ENCODE results near the gene ZNF213.

The ZNF213 gene, protein sequence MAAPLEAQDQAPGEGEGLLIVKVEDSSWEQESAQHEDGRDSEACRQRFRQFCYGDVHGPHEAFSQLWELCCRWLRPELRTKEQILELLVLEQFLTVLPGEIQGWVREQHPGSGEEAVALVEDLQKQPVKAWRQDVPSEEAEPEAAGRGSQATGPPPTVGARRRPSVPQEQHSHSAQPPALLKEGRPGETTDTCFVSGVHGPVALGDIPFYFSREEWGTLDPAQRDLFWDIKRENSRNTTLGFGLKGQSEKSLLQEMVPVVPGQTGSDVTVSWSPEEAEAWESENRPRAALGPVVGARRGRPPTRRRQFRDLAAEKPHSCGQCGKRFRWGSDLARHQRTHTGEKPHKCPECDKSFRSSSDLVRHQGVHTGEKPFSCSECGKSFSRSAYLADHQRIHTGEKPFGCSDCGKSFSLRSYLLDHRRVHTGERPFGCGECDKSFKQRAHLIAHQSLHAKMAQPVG

DNA sequence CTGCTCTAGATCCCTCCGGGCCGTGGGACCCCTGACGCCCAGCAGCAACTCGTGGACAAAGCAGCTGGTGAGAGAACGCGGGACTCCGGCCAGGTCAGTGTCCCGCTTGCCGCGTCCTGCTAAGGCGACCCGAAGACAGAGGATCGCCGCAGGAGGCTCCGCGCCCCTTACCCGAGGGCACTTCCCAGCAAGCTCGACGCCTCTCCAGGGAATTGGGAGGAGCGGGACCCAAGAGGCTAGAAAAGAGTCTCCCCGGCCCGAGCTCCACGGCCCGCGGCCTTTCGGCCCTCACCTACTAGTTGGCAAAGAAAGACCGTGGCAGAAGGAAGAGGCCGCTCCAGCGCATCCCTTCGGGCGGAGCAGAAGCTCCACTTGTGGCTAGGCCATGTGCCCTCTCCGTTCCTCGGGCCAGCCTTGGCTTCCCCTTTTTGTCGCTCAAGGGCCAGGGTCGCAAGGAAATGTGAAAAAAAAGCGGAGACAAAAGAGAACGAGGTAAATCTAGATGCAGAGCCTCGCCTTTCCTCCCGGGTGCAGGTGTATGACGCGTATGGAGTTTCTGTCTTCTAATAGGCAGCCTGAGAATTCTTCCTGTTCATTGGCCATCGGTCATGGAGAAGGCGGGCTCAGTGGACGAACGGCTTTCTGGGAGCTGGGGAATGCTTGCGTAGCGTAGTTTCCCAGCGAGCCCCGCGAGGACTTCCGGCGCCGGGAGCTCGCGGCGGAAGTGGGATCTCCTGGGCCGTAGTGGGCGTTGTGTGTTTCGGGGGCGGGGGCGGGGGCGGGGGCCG is at the start of gene ZNF213:
Gene ZNF213, plus strand, starts transcription at position 692 of the 788 bp plus-strand sequence. CDS start 2,252 bp downstream, outside the sequence.
- peak; percentile 94 for DNase-seq (ENCODE audit: low spot score)

DNA sequence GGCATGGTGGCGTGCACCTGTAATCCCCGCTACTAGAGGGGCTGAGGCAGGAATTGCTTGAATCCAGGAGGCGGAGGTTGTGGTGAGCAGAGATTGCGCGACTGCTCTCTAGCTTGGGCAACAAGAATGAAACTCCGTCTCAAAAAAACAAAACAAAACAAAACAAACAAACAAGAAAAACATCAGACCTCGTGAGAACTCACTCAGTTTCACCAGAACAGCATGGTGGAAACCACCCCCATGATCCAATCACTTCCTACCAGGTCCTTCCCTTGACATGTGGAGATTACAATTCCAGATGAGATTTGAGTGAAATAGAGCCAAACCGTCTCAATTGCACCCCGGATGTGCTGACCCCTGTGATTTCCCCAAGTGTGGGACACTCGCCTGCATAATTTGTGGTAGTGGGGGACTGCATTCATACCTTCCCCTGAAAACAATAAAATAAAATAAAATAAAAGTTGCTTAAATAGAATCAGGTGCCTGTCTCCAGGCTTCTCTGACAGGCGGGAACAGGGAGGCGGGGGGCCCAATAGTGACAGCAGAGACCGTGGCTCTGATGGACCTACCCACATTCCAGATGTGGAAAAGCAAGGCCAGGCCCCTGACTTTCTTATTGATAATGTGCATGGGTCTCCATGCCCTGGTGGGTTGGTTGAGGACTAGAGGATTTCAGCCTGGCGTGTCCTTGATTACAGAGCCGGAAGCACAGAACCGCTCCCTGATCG is 48.8 kb upstream of the ZNF213 start:
- no peak for DNase-seq (ENCODE audit: low spot score)

DNA sequence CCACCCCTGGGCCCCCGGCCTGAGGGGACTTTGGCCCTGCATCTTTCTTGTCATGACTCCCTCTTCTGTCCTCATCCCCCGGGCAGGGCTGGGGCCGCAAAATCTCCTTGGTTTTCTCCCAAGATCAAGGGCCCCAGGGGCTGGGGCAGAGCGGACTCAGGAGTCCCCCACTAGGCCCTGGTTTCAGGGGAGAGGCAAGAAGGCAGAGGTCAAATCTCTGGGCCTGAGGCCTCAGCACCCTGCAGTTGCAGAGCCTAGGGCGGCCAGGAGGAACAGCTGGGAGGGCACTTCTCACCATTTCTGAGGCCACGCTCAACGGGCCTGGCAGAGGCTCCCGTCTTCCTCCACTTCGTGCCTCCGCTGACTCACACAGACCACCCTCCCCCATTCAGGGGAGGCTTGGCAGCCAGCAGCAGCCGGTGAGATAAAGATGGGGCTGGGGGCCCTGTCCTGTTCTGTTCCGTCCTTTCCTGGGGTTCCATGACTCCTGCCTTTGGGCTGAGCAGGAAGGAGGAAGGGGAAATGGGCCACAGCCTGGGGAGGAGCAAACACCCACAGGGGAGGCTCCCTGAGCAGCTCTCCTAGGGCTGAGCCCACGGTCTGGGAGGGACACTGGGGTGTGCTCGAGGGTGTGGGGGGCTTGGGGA is 48.1 kb upstream of the ZNF213 start:
- no peak for DNase-seq (ENCODE audit: low spot score)

DNA sequence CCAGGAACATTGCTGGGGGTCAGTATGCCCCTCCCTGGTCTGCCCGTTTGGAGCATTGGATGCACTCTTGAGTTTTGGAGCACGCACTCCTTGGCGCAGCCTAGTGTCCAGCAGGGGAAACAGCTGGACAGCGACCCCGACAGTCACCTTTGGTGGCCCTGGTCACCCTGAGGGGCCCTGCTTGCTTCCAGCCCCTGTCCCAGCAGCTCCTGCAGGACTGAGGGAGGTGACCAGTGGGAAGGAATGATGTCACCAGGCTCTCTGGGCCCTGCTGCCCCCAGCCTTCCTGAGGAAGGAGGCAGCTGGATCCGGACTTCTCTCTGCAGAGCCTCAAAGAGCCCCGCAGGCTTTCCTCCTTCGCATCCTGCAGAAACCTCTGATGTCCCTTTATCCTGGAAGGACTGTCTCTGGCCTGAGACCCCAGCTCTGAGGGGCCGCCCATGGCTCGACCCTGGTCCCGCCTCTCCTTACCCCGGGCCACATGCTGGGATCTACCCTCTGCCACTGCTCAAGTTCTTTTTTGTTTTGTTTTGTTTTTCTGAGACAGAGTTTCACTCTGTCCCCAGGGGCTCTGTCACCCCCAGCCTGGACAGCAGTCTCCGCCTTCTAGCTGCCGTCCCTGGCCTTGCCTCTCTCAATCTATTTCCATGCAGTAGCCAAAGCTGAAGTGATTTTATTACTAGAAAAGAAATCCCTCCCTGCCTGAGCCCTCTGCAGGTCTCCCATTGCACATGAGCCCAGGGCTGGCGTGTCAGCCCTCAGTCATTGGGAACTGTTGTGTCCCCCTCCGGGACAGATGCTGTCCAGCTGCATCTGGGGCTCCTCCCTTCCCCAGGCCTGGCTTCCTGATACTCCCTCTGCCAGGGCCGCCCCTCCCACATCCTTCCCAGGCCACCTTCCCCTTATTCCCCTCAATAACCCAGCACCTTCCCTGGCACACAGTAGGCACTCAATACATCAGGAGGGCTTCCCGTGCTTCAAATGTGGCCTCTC is 47.3 kb upstream of the ZNF213 start:
- no peak for DNase-seq (ENCODE audit: low spot score)

DNA sequence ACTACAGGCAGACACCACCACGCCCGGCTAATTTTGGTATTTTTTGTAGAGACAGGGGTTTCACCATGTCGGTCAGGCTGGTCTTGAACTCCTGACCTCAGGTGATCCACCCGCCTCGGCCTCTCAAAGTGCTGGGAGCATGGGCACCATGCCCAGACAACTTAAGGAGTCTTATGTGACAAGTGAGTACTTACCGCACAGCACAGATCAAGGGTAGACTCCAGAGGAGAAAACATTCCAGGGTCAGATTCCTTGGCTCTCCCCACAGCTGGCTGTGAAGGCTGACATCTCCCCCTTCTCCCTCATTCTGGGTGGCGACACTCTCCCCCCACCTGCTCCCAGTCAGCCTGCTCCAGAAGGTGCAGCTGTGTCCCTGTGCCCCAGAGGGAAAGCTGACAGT is 46.4 kb upstream of the ZNF213 start:
- no peak for DNase-seq (ENCODE audit: low spot score)

DNA sequence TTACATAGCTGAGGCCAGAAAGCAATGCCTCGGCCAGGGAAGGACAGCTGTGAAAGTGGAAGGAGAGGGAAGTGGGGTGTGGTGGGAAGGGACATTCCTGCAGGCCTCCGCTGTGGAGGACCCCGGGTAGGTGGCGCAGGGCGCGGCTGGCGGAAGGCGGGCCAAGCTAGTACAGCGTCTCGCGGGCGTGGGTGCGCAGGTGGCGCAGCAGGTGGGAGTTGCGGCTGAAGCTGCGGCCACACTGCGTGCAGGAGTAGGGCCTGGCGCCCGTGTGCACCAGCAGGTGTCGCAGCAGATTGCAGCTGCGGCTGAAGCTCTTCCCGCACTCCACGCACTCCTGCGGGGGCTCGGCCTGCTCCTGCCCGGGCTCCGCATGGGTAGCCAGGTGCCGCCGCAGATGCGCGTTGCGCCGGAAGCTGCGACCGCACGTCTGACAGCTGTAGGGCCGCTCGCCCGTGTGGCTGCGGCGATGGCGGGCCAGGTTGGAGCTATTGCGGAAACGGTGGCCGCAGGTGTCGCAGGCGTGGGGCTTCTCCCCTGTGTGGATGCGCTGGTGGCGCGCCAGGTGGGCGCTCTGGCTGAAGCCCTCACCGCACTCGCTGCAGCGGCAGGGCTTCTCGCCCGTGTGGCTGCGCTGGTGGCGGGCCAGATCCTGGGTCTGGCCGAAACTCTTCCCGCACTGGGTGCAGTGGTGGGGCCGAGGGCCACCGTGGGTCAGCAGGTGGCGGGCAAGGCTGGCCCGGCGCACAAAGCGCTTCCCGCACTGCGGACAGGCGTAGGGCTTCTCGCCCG is 45.7 kb upstream of the ZNF213 start:
- no peak for DNase-seq (ENCODE audit: low spot score)

DNA sequence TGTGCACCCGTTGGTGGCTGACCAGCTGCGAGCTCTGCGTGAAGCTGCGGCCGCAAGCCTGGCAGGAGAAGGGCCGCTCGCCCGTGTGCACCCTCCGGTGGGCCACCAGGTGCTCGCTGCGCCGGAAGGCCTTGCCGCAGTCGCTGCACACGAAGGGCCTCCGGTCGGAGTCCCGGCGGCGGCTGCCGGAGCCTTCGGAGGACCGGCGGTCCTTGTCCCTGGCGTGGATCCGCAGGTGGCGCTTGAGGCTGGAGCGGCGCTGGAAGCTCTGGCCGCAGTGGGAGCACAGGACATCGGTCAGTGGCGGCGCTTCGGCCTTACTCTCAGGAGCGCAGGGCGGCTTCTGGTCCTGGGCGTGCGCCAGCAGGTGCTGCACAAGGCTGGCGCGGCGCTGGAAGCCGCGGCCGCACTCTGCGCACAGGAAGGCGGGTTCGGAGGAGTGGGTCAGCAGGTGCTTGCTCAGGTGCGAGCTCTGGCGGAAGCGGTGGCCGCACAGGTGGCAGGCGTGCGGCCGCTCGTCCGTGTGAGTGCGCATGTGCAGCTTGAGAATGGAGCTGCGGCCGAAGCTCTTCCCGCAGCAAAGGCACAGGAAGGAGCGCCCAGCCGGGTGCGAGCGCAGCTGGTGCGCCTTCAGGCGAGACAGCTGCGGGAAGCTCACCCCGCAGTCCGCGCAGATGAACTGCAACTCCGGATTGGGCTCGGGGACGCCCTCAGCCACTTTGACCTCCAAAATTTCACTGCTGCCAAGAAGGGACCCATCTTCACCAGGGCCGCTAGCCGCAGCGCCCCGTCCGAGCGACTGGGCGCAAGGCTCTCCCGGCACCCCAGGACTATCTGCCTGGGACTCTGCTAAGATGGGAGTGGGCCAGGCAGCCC is 44.9 kb upstream of the ZNF213 start:
- no peak for DNase-seq (ENCODE audit: low spot score)

DNA sequence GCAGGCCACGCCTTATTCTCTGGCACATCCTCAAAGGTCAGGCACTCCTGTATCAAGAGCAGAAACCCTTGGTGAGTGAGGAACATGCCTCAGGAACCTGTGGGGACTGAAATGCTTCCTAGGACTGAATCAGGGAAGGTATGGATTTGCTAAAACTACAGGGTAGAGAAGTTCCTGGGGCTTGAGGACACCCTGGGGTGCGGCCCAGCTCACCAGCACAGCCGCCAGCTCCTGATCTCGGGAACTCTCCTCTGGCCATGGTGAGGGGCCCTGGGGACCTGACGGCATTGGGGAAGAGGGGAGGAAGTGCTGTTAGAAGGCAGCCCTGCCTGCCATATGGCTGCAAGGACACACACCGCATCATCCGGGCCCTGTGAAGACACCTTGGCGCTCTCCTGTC is 43.3 kb upstream of the ZNF213 start:
- DNase-seq (ENCODE audit: low spot score) = no peak

DNA sequence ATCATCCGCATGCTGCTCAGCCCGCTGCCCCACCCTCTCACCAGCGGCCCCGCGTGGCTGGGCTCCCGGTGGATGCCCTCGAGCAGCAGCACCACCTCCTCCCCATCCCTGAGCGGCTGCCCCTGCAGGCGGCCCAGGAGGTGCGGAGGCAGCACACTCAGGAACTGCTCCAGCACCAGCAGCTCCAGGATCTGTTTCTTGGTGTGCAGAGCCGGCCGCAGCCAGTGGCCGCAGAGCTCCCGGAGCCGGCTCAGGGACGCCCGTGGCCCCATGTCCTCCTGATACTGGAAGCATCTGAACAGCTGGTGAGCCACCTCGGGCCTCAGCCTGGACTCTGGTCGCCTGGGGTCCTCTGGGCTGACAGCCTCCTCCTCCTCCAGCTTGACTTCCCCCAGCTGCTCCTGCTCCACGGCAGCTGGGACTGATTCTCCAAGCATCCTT is 42.3 kb upstream of the ZNF213 start:
- DNase-seq (ENCODE audit: low spot score) = no peak

DNA sequence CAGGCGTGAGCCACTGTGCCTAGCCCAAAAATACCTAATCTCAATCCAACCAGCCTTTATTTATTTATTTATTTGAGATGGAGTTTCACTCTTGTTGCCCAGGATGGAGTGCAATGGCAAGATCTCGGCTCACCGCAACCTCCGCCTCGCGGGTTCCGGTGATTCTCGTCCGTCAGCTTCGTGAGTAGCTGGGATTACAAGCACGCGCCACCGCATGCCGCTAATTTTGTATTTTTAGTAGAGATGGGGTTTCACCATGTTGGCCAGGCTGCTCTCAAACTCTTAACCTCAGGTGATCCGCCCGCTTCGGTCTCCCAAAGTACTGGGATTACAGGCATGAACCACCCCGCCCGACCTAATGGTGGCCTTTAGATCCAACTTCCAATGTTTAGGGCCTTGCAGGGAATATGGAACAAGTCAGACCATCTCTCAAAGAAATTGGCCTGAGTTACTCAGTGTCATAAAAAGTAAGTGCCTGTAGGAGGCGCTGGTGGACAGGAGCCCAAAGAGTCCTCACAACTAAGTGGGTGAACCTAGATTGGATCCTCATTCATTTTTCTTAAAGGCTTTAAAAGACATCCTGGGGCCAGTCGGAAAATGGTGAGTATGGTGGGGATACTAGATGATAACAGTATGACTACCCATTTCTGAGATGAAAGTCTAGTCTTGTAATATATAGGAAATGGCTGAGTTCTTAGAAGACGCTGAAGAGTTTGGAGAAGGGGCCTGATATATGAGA is 40.4 kb upstream of the ZNF213 start:
- DNase-seq (ENCODE audit: low spot score) = peak; percentile 69

DNA sequence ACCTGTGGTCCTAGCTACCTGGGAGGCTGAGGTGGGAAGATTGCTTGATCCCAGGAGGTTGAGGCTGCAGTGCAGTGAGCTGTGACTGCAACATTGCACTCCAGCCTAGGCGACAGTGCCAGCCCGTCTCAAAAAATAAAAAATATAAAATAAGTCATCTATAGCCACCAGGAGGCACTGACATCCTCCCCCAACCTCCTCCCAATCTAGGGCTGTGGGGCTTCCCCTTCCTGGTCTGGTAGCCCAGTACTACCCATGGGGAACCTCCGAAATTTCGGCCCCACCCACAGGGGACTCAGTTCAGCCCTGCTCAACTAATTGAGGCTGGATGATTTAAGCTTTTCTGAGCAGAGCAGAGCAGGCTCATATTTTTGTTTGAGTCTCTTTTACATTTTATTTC is 39.0 kb upstream of the ZNF213 start:
- DNase-seq (ENCODE audit: low spot score) = peak; percentile 60

DNA sequence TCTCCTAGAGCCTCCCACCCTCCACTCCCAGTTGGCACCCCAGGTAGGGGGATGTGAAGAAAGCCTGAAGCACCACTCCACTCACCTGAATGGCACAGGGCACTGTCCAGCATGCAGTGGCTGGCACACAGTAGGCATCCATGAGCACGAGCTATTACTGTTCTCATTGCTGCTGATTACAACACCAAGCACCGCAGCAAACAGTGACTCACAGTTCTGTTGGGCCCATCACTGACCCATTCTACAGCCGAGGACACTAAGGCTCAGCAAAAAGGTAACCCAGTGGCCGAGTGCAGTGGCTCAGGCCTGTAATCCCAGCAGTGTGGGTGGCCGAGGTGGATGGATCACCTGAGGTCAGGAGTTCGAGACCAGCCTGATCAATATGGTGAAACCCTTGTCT is 38.5 kb upstream of the ZNF213 start:
- DNase-seq (ENCODE audit: low spot score) = no peak

DNA sequence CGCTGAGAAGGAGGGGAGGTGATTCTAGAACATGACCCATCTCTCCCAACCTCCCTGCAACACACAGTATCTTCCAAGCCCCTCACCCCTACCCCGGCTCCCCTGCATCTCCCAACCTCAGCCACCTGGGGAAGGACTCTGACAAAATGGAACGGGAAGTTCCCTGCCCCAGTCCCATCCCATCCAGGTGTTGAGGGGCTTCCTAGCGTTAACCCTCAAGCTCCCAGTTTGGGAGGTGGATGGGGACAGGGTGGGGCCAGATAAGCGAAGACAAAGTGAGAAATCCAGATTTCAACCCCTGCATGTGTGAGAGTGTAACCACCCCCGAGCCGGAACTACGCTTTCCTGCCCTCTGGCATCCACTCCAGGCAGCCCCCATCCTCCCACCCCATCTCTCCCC is 37.6 kb upstream of the ZNF213 start:
- DNase-seq (ENCODE audit: low spot score) = no peak

DNA sequence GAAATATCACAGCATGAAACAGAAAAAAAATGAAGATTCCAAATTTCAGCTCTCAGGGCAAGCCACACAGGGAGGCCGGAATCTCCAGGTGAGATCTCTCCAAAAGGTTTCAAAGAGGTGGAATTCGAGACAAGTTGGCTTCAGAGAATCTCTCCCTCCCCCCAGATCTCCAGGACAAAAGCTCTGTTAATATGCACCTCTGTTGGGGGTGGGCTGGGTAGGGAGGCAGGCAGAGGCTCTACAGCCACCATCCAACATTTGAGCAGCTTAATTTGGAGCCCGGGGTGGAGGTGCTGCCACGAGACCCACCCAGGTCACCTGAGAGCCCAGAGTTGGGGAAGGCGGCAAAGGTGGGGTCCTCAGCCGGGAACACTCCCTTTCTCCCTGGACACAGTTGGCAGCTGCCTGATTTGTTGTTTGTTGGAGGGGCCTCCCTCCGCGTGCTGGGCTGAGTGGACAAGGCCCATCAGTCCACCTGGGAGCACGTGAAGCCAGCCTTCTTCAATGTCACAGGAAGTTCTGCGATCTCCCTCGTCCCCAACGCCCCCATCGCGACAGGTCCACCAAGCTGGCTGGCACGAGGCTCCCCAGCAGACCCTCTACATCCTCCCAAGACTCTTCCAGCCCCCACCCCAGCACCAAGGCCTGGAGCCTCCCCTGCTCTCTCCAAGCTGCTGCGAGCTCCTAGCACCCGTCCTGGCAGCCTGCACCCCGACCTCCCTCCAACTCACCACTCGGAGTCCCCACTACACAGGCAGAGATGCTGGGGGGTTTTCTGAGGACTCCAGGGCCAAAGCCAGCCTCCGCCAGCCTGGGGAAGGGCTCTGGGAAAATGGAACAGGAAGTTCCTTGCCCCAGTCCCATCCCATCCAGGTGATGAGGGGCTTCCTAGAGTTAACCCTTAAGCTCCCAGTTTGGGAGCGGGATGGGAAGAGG is 36.1 kb upstream of the ZNF213 start, which contains the start of gene ZSCAN10:
Gene ZSCAN10, minus strand, starts transcription at position 836 of the 936 bp plus-strand sequence. CDS start 6,357 bp downstream, outside the sequence.
- no peak for DNase-seq (ENCODE audit: low spot score)

DNA sequence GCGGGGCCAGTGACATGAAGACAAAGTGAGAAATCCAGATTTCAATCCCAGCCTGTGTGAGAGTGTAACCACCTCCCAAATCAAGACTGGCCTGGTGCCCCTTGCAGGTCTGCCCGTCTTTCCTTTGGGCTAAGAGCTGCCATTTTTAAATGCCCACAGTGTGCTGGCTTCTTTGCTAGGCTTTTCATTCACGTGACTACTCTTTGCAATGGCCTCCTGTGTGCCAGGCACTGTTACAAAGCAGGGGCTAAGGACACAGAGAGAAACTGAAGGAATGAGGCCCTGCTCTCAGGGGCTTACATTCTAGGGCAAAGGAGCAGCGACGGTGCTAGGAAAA is 35.5 kb upstream of the ZNF213 start:
- DNase-seq (ENCODE audit: low spot score) = no peak

DNA sequence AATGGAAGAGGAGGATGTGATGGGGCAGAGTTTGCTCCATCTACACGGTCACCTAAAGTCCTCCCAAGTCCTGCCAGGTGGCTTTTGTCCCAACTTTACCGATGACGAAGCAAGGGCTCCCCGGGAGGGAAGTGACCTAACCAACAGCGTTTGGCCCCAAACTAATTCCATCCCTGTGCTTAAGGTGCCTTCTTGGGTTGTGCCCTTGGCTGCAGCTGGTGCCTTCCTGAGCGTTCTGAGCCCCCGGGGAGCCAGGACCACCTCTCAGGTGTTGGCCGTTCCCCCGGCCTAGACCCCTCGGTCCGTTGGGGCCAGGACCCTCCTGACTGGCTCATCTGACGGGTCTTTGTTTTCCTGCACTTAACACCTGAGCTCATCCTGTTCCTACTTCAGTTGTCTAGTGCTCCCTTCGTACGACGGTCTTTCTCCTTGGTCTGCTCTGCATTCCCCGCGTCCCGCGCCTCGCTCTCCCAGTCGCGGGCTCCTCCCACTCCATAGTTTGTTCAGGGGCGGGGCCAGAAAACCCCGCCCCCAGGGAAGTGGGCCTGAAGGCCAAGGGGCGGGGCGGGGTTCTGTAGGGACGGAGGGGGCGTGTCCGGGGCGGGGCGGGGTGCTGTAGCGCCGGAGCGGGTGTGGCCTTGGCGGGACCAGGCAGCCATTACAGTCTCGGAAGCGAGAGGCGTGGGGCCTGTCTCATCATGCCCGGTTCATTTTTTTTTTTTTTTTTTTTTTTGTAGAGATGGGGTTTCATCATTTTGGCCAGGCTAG is 34.9 kb upstream of the ZNF213 start:
- peak; percentile 82 for DNase-seq (ENCODE audit: low spot score)

All from HuH-7 (cell line).